GM12891 (cell line): ENCODE data around the gene UBE2K.
A peak's percentile ranks its signal among the peaks of the same experiment; 100 is the strongest.

Source experiments
- POLR2A ChIP-seq: IDR thresholded peaks from 2 replicates; pipeline ENCODE4 v1.6.1; 2011; ENCODE audit warnings: low read depth, low read length, control low read depth
- POLR2AphosphoS5 ChIP-seq: IDR thresholded peaks from 2 replicates; pipeline ENCODE4 v1.6.1; 2011; ENCODE audit warnings: low read depth, low read length, control low read depth
- POU2F2 ChIP-seq: IDR thresholded peaks from 2 replicates; pipeline ENCODE4 v1.6.1; 2011; ENCODE audit warnings: low read depth, mild to moderate bottlenecking, control low read depth, low read length, moderate library complexity
- SPI1 ChIP-seq: IDR thresholded peaks from 2 replicates; pipeline ENCODE4 v1.6.1; 2011; ENCODE audit warnings: low read depth, low read length, control low read depth
- TAF1 ChIP-seq: IDR thresholded peaks from 2 replicates; pipeline ENCODE4 v1.6.1; 2011; ENCODE audit warnings: low read depth, low read length, control low read depth

- TF ChIP-seq POLR2AphosphoS5 (no peak), POLR2A (no peak), TAF1 (no peak), SPI1 (0 out of 2 replicates have a peak, but pooled peaks have one; percentile 10), POU2F2 (no peak)
Measured at GRCh38 chr4:39714166-39714565, 16.2 kb downstream of the UBE2K start.
